ENCODE results near the gene TPSAB1.

The TPSAB1 gene

GRCh38 chr16:1199347-1200013, 41.0 kb upstream of the TPSAB1 start:
- no peak overlapping the region for H3K4me2 ChIP-seq (ENCODE audit: insufficient read depth, low read length)
- H3K9me3 ChIP-seq (ENCODE audit: insufficient read depth, low read length, severe bottlenecking): no peaks in the 10 kb centered on the region
- no peak; the same call in 2 of the 3 replicates for ATAC-seq (ENCODE audit: insufficient read depth, low read depth)
- TF ChIP-seq, protein P1, sequence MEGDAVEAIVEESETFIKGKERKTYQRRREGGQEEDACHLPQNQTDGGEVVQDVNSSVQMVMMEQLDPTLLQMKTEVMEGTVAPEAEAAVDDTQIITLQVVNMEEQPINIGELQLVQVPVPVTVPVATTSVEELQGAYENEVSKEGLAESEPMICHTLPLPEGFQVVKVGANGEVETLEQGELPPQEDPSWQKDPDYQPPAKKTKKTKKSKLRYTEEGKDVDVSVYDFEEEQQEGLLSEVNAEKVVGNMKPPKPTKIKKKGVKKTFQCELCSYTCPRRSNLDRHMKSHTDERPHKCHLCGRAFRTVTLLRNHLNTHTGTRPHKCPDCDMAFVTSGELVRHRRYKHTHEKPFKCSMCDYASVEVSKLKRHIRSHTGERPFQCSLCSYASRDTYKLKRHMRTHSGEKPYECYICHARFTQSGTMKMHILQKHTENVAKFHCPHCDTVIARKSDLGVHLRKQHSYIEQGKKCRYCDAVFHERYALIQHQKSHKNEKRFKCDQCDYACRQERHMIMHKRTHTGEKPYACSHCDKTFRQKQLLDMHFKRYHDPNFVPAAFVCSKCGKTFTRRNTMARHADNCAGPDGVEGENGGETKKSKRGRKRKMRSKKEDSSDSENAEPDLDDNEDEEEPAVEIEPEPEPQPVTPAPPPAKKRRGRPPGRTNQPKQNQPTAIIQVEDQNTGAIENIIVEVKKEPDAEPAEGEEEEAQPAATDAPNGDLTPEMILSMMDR (IDR thresholded peaks at IDR 0.05; ENCODE audit: borderline replicate concordance, extremely low read depth, low read length, poor library complexity, severe bottlenecking): no peak
- no peak for TF ChIP-seq EZH2 (IDR thresholded peaks at IDR 0.05; ENCODE audit: borderline replicate concordance, low read depth, low read length, severe bottlenecking)
- H3K4me3 ChIP-seq (ENCODE audit: low read depth in 1 of 2, low read length in 2 of 2): no peak overlapping the region
- H3K36me3 ChIP-seq (ENCODE audit: insufficient read depth, low read length): no peaks in the 10 kb centered on the region
- no peaks in the 10 kb centered on the region for H3K27me3 ChIP-seq (ENCODE audit: insufficient read depth, low read length, poor library complexity)
- peaks cover 13% of the 10 kb centered on the region; the same call in 1 of the 2 replicates for H4K20me1 ChIP-seq (ENCODE audit: insufficient read depth, low read length)
- H3K4me1 ChIP-seq (ENCODE audit: insufficient read depth, low read length): no peaks in the 10 kb centered on the region
- H3K79me2 ChIP-seq (ENCODE audit: insufficient read depth, low read length): no peaks in the 10 kb centered on the region
- no peak for DNase-seq
- H2AFZ ChIP-seq (ENCODE audit: low read depth, low read length): no peak overlapping the region
- H3K27ac ChIP-seq (ENCODE audit: low read length): no peak overlapping the region
- no peak overlapping the region for H3K9ac ChIP-seq (ENCODE audit: low read depth, low read length)

GRCh38 chr16:1200014-1200627, 40.4 kb upstream of the TPSAB1 start:
- Histone ChIP-seq H3K4me3 (ENCODE audit: low read depth in 1 of 2, low read length in 2 of 2) (no peak overlapping the region), H4K20me1 (ENCODE audit: insufficient read depth, low read length) (peaks cover 13% of the 10 kb centered on the region; the same call in 1 of the 2 replicates), H2AFZ (ENCODE audit: low read depth, low read length) (no peak overlapping the region), H3K27ac (ENCODE audit: low read length) (no peak overlapping the region), H3K79me2 (ENCODE audit: insufficient read depth, low read length) (no peaks in the 10 kb centered on the region), H3K9ac (ENCODE audit: low read depth, low read length) (no peak overlapping the region), H3K36me3 (ENCODE audit: insufficient read depth, low read length) (no peaks in the 10 kb centered on the region), H3K9me3 (ENCODE audit: insufficient read depth, low read length, severe bottlenecking) (no peaks in the 10 kb centered on the region), H3K4me1 (ENCODE audit: insufficient read depth, low read length) (no peaks in the 10 kb centered on the region), H3K4me2 (ENCODE audit: insufficient read depth, low read length) (no peak overlapping the region), H3K27me3 (ENCODE audit: insufficient read depth, low read length, poor library complexity) (no peaks in the 10 kb centered on the region)
- no peak for TF ChIP-seq EZH2 (IDR thresholded peaks at IDR 0.05; ENCODE audit: borderline replicate concordance, low read depth, low read length, severe bottlenecking)
- TF ChIP-seq, protein P1 (IDR thresholded peaks at IDR 0.05; ENCODE audit: borderline replicate concordance, extremely low read depth, low read length, poor library complexity, severe bottlenecking): no peak
- no peak for DNase-seq
- no peak for ATAC-seq (ENCODE audit: insufficient read depth, low read depth)

DNA sequence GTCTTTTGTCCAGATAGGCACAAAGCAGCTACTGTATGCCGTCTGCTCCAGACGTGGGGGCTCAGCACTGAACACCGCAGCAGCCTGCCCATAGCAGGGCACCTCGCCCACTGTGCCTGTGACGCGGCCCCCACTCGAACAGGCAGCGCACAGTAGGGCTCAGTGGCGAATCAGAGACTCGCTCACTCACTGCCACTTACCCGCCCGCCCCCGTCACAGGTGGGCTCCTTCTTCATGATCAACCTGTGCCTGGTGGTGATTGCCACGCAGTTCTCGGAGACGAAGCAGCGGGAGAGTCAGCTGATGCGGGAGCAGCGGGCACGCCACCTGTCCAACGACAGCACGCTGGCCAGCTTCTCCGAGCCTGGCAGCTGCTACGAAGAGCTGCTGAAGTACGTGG, 39.1 kb upstream of the TPSAB1 start:
- Histone ChIP-seq H3K4me1 (ENCODE audit: insufficient read depth, low read length) (no peaks in the 10 kb centered on the region), H3K36me3 (ENCODE audit: insufficient read depth, low read length) (no peaks in the 10 kb centered on the region), H3K27me3 (ENCODE audit: insufficient read depth, low read length, poor library complexity) (no peaks in the 10 kb centered on the region), H3K79me2 (ENCODE audit: insufficient read depth, low read length) (no peaks in the 10 kb centered on the region), H2AFZ (ENCODE audit: low read depth, low read length) (no peak overlapping the region), H3K9me3 (ENCODE audit: insufficient read depth, low read length, severe bottlenecking) (no peaks in the 10 kb centered on the region), H3K27ac (ENCODE audit: low read length) (no peak overlapping the region), H3K9ac (ENCODE audit: low read depth, low read length) (no peak overlapping the region), H3K4me3 (ENCODE audit: low read depth in 1 of 2, low read length in 2 of 2) (no peak overlapping the region), H3K4me2 (ENCODE audit: insufficient read depth, low read length) (no peak overlapping the region), H4K20me1 (ENCODE audit: insufficient read depth, low read length) (peaks cover 13% of the 10 kb centered on the region; the same call in 1 of the 2 replicates)
- ATAC-seq (ENCODE audit: insufficient read depth, low read depth) (no peak), DNase-seq (no peak)
- no peak for TF ChIP-seq EZH2 (IDR thresholded peaks at IDR 0.05; ENCODE audit: borderline replicate concordance, low read depth, low read length, severe bottlenecking)

- H3K4me2 ChIP-seq (ENCODE audit: insufficient read depth, low read length): no peak overlapping the region
- no peak for TF ChIP-seq EZH2 (IDR thresholded peaks at IDR 0.05; ENCODE audit: borderline replicate concordance, low read depth, low read length, severe bottlenecking)
- TF ChIP-seq, protein P1 (IDR thresholded peaks at IDR 0.05; ENCODE audit: borderline replicate concordance, extremely low read depth, low read length, poor library complexity, severe bottlenecking): no peak
- H4K20me1 ChIP-seq (ENCODE audit: insufficient read depth, low read length): peaks cover 13% of the 10 kb centered on the region; the same call in 1 of the 2 replicates
- H2AFZ ChIP-seq (ENCODE audit: low read depth, low read length): no peak overlapping the region
- H3K9ac ChIP-seq (ENCODE audit: low read depth, low read length): no peak overlapping the region
- H3K36me3 ChIP-seq (ENCODE audit: insufficient read depth, low read length): no peaks in the 10 kb centered on the region
- no peak overlapping the region for H3K27ac ChIP-seq (ENCODE audit: low read length)
- ATAC-seq (ENCODE audit: insufficient read depth, low read depth) (no peak), DNase-seq (no peak)
- no peaks in the 10 kb centered on the region for H3K4me1 ChIP-seq (ENCODE audit: insufficient read depth, low read length)
- no peaks in the 10 kb centered on the region for H3K27me3 ChIP-seq (ENCODE audit: insufficient read depth, low read length, poor library complexity)
- no peak overlapping the region for H3K4me3 ChIP-seq (ENCODE audit: low read depth in 1 of 2, low read length in 2 of 2)
- H3K79me2 ChIP-seq (ENCODE audit: insufficient read depth, low read length): no peaks in the 10 kb centered on the region
- no peaks in the 10 kb centered on the region for H3K9me3 ChIP-seq (ENCODE audit: insufficient read depth, low read length, severe bottlenecking)
These were observed 38.2 kb upstream of the TPSAB1 start for GRCh38 chr16:1202274-1202673.
